K562 (cell line): ENCODE results near the gene WDR35. TPM values are rescaled to one million over a fixed set of nuclear protein-coding genes. Genes with fewer than 3 reads are reported as not detected.
"Not testable (repeated sequence)": the region's sequence is repeated elsewhere in the genome, so short reads cannot be mapped to it uniquely, and the experiment has no call there.

ENCODE experiments used
- ATAC-seq: fragments of 200-7000 bp; cut with Tn5 transposase; 3 replicates; pipeline ENCODE4 v1.9.1; 2020; ENCODE audit warnings: moderate library complexity
- BruUV-seq: library from RNA; stranded (reverse); fragments of 400-500 nt; replicated peaks from 2 replicates; lab custom pipeline; 2021; lab: Mats Ljungman, UMichigan
- CTCF ChIA-PET: fragments of 300-600 bp; formaldehyde crosslinking; extraction: SDS; loops from one replicate; lab custom pipeline; 2021; ENCODE audit warnings: low intra/inter-chr PET ratio; lab: Yijun Ruan, JAX
- POLR2A ChIA-PET: fragments of 300-600, 350-650 bp; sonication (Branson Sonifier 250); formaldehyde crosslinking; extraction: SDS; loops from one replicate; lab custom pipeline; 2021; ENCODE audit warnings: antibody characterized with exemption, inconsistent platforms; lab: Yijun Ruan, JAX
- DNase-seq, 4 experiments: peaks; one replicate each; pipeline versions ENCODE4 v3.0.0 to v3.0.0-alpha.2; 2011 to 2018; ENCODE audit warnings: low spot score in 3 of 4, mixed read lengths in 3 of 4; ENCODE audit errors: extremely low read depth in 1 of 4
- FAIRE-seq: peaks from 2 replicates; lab custom pipeline; 2011; peaks lifted over from hg19 to GRCh38; lab: Jason Lieb, UNC
- H2AFZ ChIP-seq: 2 replicates; pipeline ENCODE4 v1.6.0; 2011; ENCODE audit warnings: low read depth, low read length, control low read depth, inconsistent platforms
- H3K27ac ChIP-seq: fragments of 200-600 bp; 3 replicates; pipeline ENCODE4 v1.8.0; 2011; ENCODE audit warnings: low read depth, mild to moderate bottlenecking, control low read depth, inconsistent platforms, low read length, moderate library complexity, mixed read lengths; ENCODE audit errors: extremely low read depth
- H3K27me3 ChIP-seq, 2 experiments: fragments of 300-600 bp in 1 of 2; 2 replicates in 1 of 2; 3 replicates in 1 of 2; pipeline versions ENCODE4 v1.6.0 to v1.8.0; 2011; ENCODE audit warnings: inconsistent platforms in 2 of 2, low read length in 2 of 2, mild to moderate bottlenecking in 1 of 2, mixed read lengths in 1 of 2, moderate library complexity in 1 of 2; ENCODE audit not compliant: control insufficient read depth in 2 of 2, insufficient read depth in 2 of 2
- H3K36me3 ChIP-seq: fragments of 300-600 bp; 3 replicates; pipeline ENCODE4 v1.8.0; 2011; ENCODE audit warnings: mild to moderate bottlenecking, low read length, inconsistent platforms; ENCODE audit not compliant: control insufficient read depth, insufficient read depth
- H3K4me1 ChIP-seq, 2 experiments: fragments of 200-600 bp in 1 of 2; replicated peaks in 1 of 2; 2 replicates in 1 of 2; 3 replicates in 1 of 2; pipeline versions ENCODE4 v1.5.1 to v1.8.0; 2011; ENCODE audit warnings: inconsistent platforms in 2 of 2, low read length in 2 of 2, mild to moderate bottlenecking in 1 of 2, mixed read lengths in 1 of 2, moderate library complexity in 1 of 2; ENCODE audit not compliant: control insufficient read depth in 2 of 2, insufficient read depth in 2 of 2
- H3K4me2 ChIP-seq: 2 replicates; pipeline ENCODE4 v1.6.1; 2011; ENCODE audit warnings: low read length, control low read depth, inconsistent platforms, mixed read lengths; ENCODE audit not compliant: insufficient read depth
- H3K4me3 ChIP-seq: fragments of 200-600 bp; sonication (generic), shearing (Covaris generic); 2 replicates; pipeline ENCODE4 v1.5.1; 2016; ENCODE audit warnings: control low read depth, inconsistent platforms
- H3K79me2 ChIP-seq: fragments of 200-600 bp; 3 replicates; pipeline ENCODE4 v1.8.0; 2011; ENCODE audit warnings: low read length, inconsistent platforms; ENCODE audit not compliant: control insufficient read depth, insufficient read depth
- H3K9ac ChIP-seq, 2 experiments: 2 replicates each; pipeline versions ENCODE4 v1.6.0 to v1.6.1; 2011; ENCODE audit warnings: low read depth in 2 of 2, low read length in 2 of 2, control low read depth in 1 of 2, inconsistent platforms in 1 of 2, mild to moderate bottlenecking in 1 of 2, mixed read lengths in 1 of 2; ENCODE audit not compliant: insufficient read depth in 1 of 2
- H3K9me1 ChIP-seq: one replicate; pipeline ENCODE4 v1.6.0; 2011; ENCODE audit warnings: inconsistent platforms, mild to moderate bottlenecking, low read length, moderate library complexity; ENCODE audit not compliant: control insufficient read depth, insufficient read depth
- H3K9me3 ChIP-seq: replicated peaks from 2 replicates; pipeline ENCODE4 v1.5.1; 2011; ENCODE audit warnings: low read depth, low read length, inconsistent platforms; ENCODE audit not compliant: control insufficient read depth, insufficient read depth
- H4K20me1 ChIP-seq: replicated peaks from 2 replicates; pipeline ENCODE4 v1.6.1; 2011; ENCODE audit warnings: low read length, inconsistent platforms, mixed read lengths; ENCODE audit not compliant: control insufficient read depth, insufficient read depth
- ELF4 ChIP-seq: fragments of 450-650 bp; formaldehyde crosslinking; IDR thresholded peaks from 2 replicates; pipeline ENCODE4 v1.4.0; 2022; ENCODE audit warnings: missing genetic modification characterization
- GATAD2B ChIP-seq: fragments of 450-650 bp; IDR thresholded peaks from 2 replicates; pipeline ENCODE4 v1.6.1; 2017; ENCODE audit warnings: mild to moderate bottlenecking, borderline replicate concordance
- KLF6 ChIP-seq: fragments of 250-450 bp; sonication (Bioruptor Pico); IDR thresholded peaks from 2 replicates; pipeline ENCODE4 v1.4.0; 2020; ENCODE audit warnings: mild to moderate bottlenecking, moderate library complexity, borderline replicate concordance
- RB1 ChIP-seq: fragments of 450-650 bp; IDR thresholded peaks from 2 replicates; pipeline ENCODE4 v1.6.1; 2017; ENCODE audit warnings: low read depth, mild to moderate bottlenecking
- ZC3H11A ChIP-seq: IDR thresholded peaks from 2 replicates; pipeline ENCODE4 v1.6.1; 2012; ENCODE audit warnings: low read depth, low read length, improper control_type of control experiment
- ZEB2 ChIP-seq: fragments of 450-650 bp; IDR thresholded peaks from 2 replicates; pipeline ENCODE4 v1.6.1; 2016
- ZNF586 ChIP-seq: fragments of 450-650 bp; formaldehyde crosslinking; conservative IDR thresholded peaks from 2 replicates; pipeline ENCODE4 v1.4.0; 2020; ENCODE audit warnings: mild to moderate bottlenecking, moderate library complexity
- ZNF589 ChIP-seq: fragments of 200-800 bp; sonication (Bioruptor generic); IDR thresholded peaks from 2 replicates; pipeline ENCODE4 v1.6.1; 2016; ENCODE audit warnings: low read depth, missing genetic modification characterization, missing compliant biosample characterization
- WGBS: fragments of 100-300 bp; shearing (Covaris generic); methylation state at CpG from one replicate; pipeline ENCODE4 v1.1.6; 2016; ENCODE audit warnings: low coverage, mixed read lengths; ENCODE audit not compliant: insufficient coverage; ENCODE audit errors: missing lambda C conversion rate; 5-methylcytosine and 5-hydroxymethylcytosine counted together
- in situ Hi-C: fragments of 300-500 bp; cut with MboI; formaldehyde crosslinking; loops from 4 replicates; pipeline ENCODE4 v1.15.0; 2018; ENCODE audit warnings: inconsistent platforms, mixed read lengths
- intact Hi-C: fragments of 100-400 bp; cut with micrococcal nuclease; formaldehyde crosslinking; loops from 2 replicates; pipeline ENCODE4 v1.14.2; 2022
- polyA plus RNA-seq, 8 experiments: library from polyadenylated mRNA; depleted of rRNA in 4 of 8; stranded (reverse) in 5 of 8; unstranded in 3 of 8; fragments of >200 nt; fragmentation: Nextera tagmentation in 2 of 8; fragmentation: Illumina TruSeq in 1 of 8; extraction: Ambion mirVana in 2 of 8; extraction: Trizol in 1 of 8; gene quantifications; 2 replicates each; pipeline versions ENCODE4 v1.2.1 to v1.2.3, GENCODE V29; 2011 to 2014; ENCODE audit warnings: inconsistent platforms in 1 of 8, missing spikeins in 1 of 8
- total RNA-seq, 7 experiments: library from RNA; depleted of rRNA in 6 of 7; stranded (reverse); fragments of >200 nt in 6 of 7; fragmentation: Illumina TruSeq in 2 of 7; extraction: Trizol in 2 of 7; gene quantifications; 2 replicates each; pipeline versions ENCODE4 v1.2.1 to v1.2.3, GENCODE V29; 2011 to 2021; ENCODE audit warnings: low replicate concordance in 1 of 7
- TF ChIP-seq, protein P1 (sequence below): fragments of 250-450 bp; sonication (Bioruptor Pico); IDR thresholded peaks from 2 replicates; pipeline ENCODE4 v1.8.0; 2022; ENCODE audit warnings: inconsistent platforms

WDR35 gene
- total and polyA plus RNA-seq, 9 of the 15 experiments (the other 6 are each of a cell fraction or from before 2014, with no cell fraction given), result 3.3 to 13.1 (median 8.0) TPM

DNA sequence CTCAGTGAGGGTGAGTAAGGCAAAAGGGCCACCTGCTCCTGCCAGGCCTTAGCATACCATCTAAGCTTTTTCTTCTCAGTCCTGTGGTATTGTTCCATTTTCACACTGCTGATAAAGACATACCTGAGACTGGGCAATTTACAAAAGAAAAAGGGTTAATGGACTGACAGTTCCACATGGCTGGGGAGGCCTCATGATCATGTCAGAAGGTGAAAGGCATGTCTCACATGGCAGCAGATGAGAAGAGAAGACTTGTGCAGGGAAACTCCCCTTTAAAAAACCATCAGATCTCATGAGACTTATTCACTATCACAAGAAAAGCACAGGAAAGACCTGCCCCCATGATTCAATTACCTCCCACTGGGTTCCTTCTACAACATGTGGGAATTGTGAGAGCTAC lies 109.7 kb downstream of the WDR35 start:
- CTCF ChIA-PET, H3K79me2 ChIP-seq, H3K4me3 ChIP-seq, H3K9me3 ChIP-seq, H4K20me1 ChIP-seq, BruUV-seq, H3K36me3 ChIP-seq, FAIRE-seq, ATAC-seq, DNase-seq, POLR2A ChIA-PET, H3K4me1 ChIP-seq, H3K9me1 ChIP-seq, H3K27ac ChIP-seq, H3K9ac ChIP-seq, H3K27me3 ChIP-seq, H2AFZ ChIP-seq, in situ Hi-C loops, H3K4me2 ChIP-seq: not testable (repeated sequence)
- intact Hi-C loops, result loop anchor here (10.0 kb wide), 1 partner anchor 1325 kb away; no protein-coding TSS in a partner anchor

DNA sequence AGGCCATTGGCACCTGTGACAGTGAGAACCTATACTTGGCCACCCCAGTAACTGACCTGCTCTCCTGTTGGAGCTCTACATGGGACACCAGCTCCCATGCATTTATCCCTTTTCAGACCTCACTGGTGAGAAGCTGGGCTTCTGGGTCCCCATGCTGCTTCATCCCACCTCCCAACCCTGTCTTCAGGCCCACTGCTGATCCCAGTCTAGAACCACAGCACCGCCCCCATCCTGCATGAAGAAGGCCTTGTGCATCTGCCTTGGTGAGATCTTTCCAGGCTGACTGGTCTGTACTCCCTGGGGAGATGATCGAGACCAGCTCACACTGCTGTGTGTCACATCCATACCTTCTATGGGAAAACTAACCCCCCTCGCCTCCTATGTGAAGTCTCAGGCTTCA lies 110.8 kb downstream of the WDR35 start:
- no peak for ATAC-seq
- Histone ChIP-seq H3K9me1 (no peaks in the 10 kb centered on the region), H2AFZ (no peak overlapping the region), H3K36me3 (no peaks in the 10 kb centered on the region), H3K79me2 (no peaks in the 10 kb centered on the region), H4K20me1 (no peaks in the 10 kb centered on the region), H3K9ac (no peak overlapping the region), H3K9me3 (no peaks in the 10 kb centered on the region), H3K4me2 (no peak overlapping the region), H3K4me1 (no peaks in the 10 kb centered on the region), H3K4me3 (no peak overlapping the region), H3K27me3 (0 out of 5 replicates have a peak, but pooled peaks cover 0 to 5% of the 10 kb centered on the region in 2 experiments), H3K27ac (no peak overlapping the region)
- FAIRE-seq, result no peak
- ChIA-PET POLR2A (interaction anchor here (0.8 to 0.9 kb wide), 2 partner anchors 26 to 1347 kb away, joined by 3 read pairs; no protein-coding TSS in a partner anchor), CTCF (no interaction called here)
- TF ChIP-seq RB1, result no peak
- TF ChIP-seq ZNF586 (CRISPR knock-in tag), result no peak
- TF ChIP-seq KLF6, result no peak
- no peak for TF ChIP-seq ZEB2
- TF ChIP-seq, protein P1, sequence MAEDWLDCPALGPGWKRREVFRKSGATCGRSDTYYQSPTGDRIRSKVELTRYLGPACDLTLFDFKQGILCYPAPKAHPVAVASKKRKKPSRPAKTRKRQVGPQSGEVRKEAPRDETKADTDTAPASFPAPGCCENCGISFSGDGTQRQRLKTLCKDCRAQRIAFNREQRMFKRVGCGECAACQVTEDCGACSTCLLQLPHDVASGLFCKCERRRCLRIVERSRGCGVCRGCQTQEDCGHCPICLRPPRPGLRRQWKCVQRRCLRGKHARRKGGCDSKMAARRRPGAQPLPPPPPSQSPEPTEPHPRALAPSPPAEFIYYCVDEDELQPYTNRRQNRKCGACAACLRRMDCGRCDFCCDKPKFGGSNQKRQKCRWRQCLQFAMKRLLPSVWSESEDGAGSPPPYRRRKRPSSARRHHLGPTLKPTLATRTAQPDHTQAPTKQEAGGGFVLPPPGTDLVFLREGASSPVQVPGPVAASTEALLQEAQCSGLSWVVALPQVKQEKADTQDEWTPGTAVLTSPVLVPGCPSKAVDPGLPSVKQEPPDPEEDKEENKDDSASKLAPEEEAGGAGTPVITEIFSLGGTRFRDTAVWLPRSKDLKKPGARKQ (CRISPR knock-in tag), result no peak
- no peak for TF ChIP-seq ZNF589 (CRISPR knock-in tag)
- no peak for TF ChIP-seq GATAD2B
- TF ChIP-seq ELF4, result no peak
- no peak for TF ChIP-seq ZC3H11A
- 23% methylated on average over 3 of the region's 3 CpGs for WGBS
- no TSS peak for BruUV-seq
- DNase-seq, result no peak
- in situ Hi-C loops, result no loop called here
- intact Hi-C loops, result no loop called here
